Epidermal melanocyte (primary cell): ENCODE measurements around the gene ANKS1B.
"Not testable (repeated sequence)": the region's sequence is repeated elsewhere in the genome, so short reads cannot be mapped to it uniquely, and the experiment has no call there.

Source experiments
- DNase-seq: peaks from one replicate; pipeline ENCODE4 v3.0.0; 2011; ENCODE audit warnings: low spot score; ENCODE audit not compliant: insufficient read length

ANKS1B gene

DNA sequence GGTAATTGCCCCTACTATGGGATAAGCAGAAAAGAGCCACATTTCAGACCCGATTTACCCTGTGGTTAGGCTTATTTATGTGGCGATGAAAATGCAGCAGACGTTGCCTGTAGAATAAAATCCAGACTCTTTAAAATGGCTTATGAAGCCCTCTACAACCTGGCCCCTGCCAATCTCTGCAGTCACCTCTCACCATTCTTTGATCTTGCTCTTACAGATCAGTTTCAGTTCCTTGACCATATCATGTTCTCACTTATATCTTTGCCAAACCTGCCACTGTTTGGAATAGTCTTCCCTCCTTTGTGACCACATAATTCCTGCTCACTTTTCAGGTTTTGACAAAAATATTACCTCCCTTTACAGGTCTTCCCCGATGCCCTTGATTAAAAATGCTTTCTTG lies 601.5 kb downstream of the ANKS1B start:
- no peak for DNase-seq

DNA sequence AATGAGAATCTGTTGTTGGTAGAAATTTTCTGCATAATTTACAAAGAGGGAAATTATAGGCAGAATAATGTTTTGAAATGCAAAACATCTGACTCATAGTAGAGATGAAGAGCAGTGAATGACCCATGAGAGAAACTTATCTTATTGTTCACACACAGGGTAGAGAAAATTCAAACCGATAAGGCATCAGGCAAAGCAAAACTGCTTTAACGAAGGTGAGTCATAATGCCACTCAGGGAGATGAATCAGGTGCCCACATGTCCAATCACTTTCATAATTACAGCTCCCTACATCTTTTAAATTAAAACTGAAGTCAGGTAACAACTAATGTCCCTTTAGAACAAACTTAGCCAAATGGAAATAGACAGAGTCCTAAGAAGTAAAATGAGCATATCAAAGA lies 602.7 kb downstream of the ANKS1B start:
- DNase-seq = no peak

DNA sequence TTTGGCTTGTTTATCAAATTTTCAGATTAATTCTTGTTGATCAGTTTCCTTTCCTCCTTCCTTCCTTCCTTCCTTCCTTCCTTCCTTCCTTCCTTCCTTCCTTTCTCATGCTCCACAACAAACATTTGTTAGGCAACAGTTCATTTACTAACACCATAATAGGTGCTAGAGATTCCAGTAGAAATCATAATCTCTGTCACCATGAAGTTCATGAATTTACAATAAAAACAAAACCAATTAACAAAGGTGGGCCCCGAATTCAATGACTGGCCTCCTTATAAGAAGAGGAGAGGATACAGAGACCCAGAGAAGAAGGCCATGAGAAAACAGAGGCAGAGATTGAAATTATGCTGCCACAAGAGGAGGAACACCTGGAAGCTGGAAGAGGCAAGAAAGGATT lies 604.0 kb downstream of the ANKS1B start:
- no peak for DNase-seq

DNA sequence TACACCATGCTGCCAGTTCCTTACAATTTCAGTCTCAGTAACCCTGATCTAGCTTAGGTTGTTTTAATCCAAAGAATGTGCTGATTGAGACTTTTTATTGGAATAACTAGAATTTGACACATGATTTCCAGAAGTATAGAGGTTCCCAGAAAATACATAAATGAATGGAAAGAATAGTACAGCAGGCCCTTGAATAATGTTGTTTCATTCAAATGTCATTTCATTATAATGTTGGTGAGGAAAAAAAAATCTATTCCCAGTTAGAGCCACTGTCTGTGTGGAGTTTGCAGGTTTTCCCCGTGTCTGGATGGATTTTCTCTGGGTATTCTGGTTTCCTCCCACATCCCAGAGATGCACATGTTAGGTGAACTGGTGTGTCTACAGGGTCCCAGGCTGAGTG lies 610.7 kb downstream of the ANKS1B start:
- DNase-seq = no peak

DNA sequence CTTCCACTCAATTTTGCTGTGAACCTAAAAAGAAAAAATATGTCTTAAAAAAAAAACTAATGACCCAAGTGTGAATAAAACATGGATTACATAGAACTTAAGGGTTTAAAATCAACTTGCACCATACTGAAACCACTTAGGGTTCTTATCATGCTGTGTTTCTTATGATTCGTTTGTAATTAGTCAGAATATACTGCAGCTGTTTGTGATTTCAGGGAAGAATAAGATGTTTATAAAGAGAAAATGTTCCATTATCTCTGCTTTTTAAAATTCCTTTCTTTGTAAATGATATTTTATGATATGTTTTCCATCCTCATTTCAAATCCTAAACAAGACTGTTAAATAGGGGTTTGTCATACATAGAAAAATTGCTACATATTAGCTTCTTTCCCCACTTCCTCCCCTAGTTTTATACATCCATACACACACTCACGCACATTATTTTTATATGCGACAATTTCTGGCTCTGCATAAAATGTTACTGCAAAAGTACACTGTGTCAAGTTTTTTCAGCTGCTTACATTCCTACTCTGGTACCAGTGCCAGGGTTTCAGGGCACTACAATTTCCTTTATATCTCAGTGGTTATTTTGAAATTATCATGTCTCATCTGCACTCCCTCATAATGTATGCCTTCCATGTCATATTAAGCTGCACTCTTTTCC lies 612.3 kb downstream of the ANKS1B start:
- no peak for DNase-seq

DNA sequence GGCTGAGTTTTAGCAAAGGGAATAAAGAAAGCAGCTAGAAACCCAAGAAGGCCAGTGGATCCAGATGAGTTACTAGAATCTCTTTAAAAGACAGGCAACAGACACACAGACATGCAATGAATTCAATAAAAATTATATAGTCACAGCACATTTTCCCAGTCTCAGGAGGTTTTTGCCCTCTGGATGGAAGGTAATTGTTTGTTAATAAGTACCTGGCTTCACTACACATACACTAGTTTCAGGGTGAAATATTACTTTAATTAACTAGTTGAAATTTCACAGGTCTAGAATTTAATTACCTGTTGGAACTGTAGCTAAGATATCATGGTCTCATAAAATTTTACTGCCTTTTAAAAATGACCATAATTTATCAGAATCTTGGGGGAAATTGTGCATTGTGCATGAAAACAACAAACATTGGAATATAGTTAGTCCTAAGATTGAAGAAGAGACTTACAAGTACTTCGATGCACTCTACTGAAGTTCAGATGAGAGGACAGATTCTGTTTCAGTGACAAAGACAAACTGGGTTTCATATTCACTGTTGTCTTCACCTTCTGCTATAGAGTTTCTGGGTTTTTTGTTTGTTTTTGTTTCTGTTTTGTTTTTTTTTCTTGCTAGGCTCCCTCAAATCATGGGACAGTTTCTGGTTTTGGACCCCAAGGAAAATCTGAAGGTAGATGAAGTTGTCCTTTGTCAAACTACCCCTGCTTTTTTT lies 614.2 kb downstream of the ANKS1B start:
- DNase-seq = no peak

DNA sequence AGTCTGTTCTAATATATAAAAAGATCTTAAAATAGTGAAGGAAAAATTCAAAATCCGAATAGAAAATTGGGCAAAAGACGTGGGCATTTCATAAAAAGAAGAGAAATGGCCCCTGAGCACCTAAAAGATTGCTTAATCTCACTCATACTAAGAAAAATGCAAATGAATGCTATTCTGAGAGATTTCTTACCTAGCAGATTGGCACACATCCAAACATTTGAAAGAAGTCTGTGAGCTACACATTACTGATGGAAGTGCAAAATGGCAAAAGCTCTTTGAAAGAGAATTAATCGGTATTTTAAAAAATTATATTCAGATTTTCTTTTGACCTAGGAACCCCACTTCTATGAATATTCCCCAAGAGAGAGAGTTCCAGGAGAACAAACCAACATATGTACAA lies 617.6 kb downstream of the ANKS1B start:
- DNase-seq = no peak

DNA sequence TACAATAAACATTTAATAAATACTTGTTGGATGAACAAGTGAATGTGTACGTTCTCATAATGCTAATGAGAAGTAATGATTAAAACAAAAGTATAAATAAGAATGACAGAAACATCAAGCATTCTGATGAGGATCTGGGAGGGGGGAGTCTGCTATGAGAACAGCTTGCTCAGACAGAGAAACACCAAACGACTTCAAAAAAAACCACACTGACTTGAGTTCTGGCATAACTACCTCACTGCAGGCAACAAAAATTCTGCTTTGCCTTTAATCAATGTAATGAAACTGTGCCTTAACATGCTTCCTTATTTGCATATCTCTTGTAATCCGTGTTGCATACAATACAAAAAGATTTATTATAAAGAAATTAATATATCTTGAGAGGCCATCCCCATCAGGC lies 632.5 kb downstream of the ANKS1B start:
- no peak for DNase-seq

DNA sequence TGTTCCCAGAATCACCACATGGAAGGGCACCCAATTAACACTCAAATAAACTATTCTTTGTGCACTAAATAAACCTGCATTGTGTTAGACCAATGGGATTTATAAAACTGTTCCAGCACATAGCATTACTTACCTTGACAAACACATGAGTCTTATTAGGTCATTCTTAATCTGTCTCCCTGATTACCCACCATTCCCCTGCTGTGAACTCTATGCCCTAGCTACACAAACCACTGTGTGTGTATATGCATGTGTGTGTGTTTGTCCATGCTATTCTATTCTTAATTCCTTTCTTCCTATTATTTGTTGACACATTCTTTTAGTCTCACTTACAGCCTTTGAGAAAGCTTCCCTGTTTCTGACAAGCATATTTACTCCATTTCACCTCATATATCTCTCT lies 640.8 kb downstream of the ANKS1B start:
- no peak for DNase-seq

DNA sequence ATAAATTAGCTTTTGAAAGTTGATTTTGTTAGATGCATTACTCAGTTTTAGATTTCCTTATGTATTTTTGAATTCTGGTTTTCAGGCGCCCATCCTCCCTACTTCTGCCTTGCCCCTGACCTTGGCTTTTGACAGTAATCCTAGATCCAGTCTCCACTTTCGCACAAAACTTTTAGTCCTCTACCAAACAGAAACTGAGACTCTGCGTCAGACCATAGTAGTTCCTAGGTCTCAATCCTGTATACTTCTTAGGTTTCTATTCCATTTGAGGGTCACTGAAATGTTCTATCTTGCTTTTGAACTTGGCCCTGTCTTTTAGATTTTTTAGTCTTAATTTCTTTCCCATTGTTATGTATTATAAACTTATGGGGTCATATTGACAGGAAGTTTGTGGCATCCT lies 645.1 kb downstream of the ANKS1B start:
- no peak for DNase-seq

DNA sequence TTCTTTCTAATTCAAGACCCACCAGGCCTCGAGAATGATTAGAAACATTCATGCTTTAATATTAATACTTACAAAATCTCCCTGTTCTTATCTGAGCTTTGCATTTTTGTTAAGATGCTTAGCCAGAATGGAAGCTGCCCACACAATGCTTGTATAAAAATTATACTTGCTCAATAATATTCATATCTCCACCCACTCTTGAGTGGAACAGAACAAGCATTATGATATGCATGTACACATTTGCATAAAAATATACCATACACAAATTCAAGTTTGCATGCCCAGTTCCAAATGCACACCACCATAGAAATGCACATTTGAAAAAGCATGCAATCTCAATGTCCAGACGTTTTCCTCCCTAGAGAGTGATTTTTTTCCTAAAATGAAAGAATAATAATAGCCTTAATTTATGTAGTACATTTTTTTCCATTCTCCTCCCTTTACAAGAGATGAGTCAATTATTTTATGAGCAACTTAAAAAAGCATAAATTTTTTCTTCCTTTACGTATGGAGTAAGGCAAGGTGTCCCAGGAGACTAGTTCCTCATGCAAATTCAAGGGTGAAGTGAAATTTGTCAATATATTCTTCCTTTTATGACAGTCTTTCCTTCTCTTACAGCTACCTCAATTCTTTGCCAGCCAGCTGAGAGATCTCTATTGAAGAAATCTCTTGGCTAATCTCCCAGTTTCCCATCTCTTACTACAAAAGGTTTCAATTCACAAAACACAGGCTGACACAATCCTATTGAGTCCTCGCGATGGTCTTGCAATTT lies 650.3 kb downstream of the ANKS1B start:
- DNase-seq = no peak

DNA sequence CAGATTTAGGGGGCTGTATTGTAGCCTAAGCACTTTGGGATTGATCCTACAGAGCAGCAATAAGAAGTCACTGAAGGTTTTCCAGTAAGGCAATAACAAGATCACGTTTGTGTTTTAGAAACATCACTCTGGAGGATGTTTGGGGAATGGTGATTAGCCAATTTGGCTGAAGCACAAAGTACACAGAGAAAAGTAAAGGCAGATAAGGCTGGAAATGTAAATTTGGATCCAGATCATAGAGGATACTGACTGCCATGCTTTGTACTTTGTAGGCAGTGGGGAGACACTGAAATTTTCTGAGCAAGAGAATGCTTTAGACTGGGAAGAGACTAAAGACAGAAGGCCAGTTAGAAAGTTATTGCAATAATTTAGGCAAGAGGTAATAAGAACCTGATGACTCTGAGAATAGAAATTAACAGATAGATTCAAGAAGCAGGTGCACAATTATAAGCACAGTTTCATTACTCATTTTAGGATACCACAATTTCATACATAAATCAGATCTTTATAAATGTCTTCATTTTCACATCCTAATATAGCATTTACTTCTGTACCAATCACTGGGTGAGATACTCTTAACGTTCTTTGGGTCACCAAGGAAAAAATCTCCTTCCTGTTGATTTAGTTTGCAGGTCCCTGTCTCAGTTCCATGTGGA lies 651.7 kb downstream of the ANKS1B start:
- DNase-seq = no peak

DNA sequence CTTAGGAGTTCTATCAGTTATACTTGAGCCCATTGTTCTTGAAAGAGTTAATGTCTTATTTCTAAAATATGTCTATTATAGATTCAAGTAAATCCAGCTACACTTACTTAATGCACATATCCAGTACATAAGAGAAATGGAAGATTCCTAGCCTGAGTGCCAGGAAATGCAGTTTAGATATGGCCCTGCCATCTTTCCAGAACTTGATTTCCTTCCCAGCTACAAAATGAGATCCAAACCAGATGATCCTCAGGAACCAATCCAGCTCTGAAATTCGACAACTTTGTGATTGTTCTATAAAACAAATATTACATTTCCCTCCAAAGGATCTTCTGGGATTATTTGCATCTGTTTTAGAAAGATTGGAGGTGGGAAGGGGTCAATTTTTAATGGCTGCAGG lies 654.5 kb downstream of the ANKS1B start:
- no peak for DNase-seq

DNA sequence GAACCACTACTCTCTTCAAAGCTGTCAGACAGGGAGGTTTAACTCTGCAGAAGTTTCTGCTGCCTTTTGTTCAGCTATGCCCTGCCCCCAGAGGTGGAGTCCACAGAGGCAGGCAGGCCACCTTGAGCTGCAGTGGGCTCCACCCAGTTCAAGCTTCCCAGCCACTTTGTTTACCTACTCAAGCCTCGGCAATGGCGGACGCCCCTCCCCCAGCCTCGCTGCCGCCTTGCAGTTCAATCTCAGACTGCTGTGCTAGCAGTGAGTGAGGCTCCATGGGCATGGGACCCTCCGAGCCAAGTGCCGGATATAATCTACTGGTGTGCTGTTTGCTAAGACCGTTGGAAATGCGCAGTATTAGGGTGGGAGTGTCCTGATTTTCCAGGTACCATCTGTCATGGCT lies 663.5 kb downstream of the ANKS1B start:
- not testable (repeated sequence) for DNase-seq

DNA sequence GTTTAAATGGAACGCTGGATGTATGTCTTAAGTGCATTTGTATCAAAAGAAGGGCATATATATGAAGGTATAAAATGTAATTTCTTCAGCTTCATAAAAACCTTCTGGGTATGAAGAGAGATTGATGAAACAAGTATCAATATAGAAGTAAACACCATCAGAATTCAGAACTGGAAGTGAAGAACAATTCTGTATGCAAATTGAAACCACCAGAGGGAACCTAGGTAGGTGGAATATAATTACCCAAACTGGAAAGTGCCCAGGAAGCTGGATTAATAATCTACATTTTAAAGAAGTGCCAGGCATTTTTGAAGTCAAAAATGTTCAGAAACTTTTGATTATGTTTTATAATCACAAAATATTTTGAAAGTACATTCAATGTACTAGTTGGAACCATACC lies 673.4 kb downstream of the ANKS1B start:
- DNase-seq = no peak

DNA sequence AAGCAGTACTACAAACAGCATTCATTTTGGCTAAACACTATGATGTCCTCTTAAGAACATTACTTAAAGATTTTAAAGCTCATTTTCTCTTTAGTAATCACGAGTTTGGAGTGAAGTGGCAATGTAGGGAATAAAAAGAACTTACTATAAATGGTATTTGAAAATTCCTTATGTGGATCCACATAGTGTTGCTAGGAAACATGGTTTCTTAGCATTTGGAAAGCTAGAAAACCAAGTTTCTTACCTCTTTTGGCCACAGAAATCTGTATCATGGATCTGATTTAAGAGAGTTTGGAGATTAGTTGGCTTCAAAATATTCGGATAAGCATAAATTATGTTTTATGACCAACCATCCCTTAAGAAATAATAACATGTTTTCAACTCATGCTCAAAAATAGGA lies 674.9 kb downstream of the ANKS1B start:
- DNase-seq = no peak

DNA sequence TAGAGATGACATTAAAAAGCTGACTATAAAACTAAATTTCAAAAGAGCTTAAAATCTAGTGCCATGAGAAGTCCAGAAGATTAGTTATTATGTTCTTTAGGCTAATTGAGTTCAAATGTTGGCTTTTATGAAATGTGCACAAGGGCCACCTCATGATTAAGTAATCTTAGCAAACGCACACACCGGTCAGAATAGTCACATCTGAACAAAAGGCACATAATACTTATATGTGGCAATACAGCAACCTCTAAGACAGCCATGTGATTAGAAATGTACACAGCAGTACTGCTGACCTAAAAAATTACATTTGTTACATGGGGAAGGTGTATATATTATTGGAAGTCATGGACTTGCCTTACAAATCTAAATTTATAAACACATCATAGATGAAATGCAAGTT lies 681.9 kb downstream of the ANKS1B start:
- no peak for DNase-seq

DNA sequence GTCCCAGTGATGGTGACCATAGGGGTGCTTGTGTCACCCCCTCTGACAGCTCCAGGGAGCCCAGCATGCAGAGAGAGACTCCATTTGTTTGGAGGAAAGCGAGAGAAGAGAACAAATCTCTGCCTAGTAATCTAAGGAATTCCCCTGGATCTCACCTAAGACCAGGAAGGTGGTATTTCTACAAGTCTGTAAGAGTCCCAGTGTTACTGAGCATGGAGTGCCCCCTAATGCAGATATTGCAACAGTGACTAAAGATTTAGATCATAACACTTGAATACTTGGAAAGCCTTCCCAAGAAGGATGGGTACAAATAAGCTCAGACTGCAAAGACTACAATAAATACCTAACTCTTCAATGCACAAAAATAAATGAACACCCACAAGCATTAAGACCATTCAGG lies 697.6 kb downstream of the ANKS1B start:
- DNase-seq = no peak

DNA sequence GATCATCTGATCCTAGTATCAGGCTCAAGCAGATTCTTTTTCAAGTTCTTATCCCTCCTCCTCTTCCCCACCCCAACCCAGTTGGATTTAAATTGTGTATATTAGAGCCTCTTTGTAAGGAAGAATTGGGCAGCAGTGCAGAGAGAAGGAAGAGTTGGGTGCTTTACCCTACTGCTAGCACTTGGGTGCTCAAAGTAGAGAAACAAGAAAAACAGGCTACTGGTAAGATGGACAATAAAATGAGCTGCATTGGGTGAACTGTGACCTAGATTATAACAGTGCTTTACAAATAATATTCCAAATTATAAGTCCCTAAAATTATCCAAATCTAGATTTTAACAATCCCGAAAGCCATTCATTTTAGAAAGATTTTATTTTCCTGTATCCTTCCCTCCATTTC lies 700.6 kb downstream of the ANKS1B start:
- no peak for DNase-seq

DNA sequence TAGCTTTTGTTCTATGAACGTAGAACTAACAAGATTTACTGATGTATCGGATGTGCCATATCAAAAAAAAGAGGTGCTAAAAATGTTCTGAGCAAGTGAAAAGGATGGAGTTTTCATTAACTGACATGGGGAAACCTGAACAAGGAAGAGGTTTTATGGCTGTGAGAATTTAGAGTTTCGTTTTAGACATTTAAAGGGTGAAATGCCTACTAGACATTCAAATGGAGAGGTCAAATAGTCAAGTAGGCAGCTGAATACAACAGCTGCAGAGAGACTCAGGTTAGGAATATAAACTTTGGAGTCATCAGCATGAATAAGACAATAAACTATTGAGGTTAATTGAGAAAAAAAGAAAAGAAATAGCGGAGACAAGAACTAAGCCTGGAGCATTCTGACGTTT lies 702.1 kb downstream of the ANKS1B start:
- no peak for DNase-seq

DNA sequence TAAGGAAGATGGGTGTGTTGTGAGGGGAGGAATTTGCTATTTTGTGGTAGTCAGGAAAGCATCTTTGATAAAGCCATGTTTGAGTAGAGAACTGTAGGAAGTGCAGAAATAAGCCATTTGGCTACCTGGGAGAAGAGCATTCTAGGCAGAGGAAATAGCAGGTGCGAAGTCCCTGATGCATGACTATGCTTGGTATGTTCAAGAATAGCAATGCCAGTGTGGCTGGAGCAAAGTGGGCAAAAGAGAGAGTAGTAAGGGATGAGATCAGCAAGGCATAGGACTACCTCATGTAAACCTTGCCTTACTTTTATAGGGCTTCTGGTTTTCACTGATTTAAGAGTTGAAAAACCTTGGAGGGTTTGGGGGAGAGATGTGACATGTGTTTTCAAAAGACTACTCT lies 702.6 kb downstream of the ANKS1B start:
- no peak for DNase-seq

DNA sequence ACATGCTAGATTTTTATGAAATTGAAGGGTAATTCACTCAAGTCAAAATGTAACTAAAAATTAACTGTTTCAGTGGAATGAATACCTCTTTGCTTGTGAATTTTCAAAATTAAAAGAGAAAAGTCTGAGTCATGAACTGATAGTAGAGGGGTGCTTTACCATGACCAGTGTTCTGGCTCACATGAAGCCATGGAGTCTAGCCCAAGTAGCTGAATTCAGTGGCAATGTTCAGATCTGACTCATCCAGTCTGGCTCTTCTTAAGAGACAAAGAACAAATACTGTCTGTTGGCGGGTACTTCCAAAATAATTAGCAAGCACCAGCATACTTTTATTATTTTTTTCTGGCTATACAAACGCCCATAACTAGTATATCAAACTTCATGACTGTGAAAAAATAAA lies 703.5 kb downstream of the ANKS1B start:
- DNase-seq = no peak
